Transverse colon (tissue), 4 donors: ENCODE measurements around the gene HID1.

ENCODE experiments used
- CTCF ChIP-seq, 5 experiments: fragments of 200-600 bp in 3 of 5; fragments of 450-650 bp in 2 of 5; sonication (generic) in 3 of 5; IDR thresholded peaks; 1 replicate in 2 of 5; 2 replicates in 3 of 5; pipeline ENCODE4 v1.5.1; 2016 to 2017; ENCODE audit warnings: antibody characterized with exemption in 5 of 5, inconsistent platforms in 3 of 5, mild to moderate bottlenecking in 2 of 5, moderate library complexity in 1 of 5
- POLR2A ChIP-seq: fragments of 450-650 bp; IDR thresholded peaks from one replicate; pipeline ENCODE4 v1.6.1; 2016; ENCODE audit warnings: antibody characterized with exemption, mild to moderate bottlenecking, moderate library complexity
- POLR2AphosphoS5 ChIP-seq, 3 donors: sonication (generic); formaldehyde crosslinking; IDR thresholded peaks; one replicate each; pipeline ENCODE4 v1.6.1; 2016; ENCODE audit warnings: antibody characterized with exemption in 3 of 3

GRCh38 chr17:74920306-74920620 is 52.3 kb downstream of the HID1 start:
- no peak for TF ChIP-seq CTCF (IDR thresholded peaks at IDR 0.05)
- no peak for TF ChIP-seq POLR2AphosphoS5 (IDR thresholded peaks at IDR 0.05)
- no peak for TF ChIP-seq POLR2A
